Activated effector memory CD4-positive, alpha-beta T cell treated with anti-CD3 and anti-CD28 coated beads, Interleukin-2, amount 50 U/mL, for 16 hours (primary cell): ENCODE data around the gene ANKRD34C.

Experiments
- DNase-seq: peaks from one replicate; pipeline ENCODE4 v3.0.0-alpha.2; 2020

The ANKRD34C gene

GRCh38 chr15:79282371-79283251, at the start of gene ANKRD34C:
Gene ANKRD34C, plus strand, starts transcription at chr15:79282722. Its CDS starts 10,563 bp downstream, at chr15:79293285.
- no peak for DNase-seq

- no peak for DNase-seq
Observed at GRCh38 chr15:79233236-79233635, 49.3 kb upstream of the ANKRD34C start.

- DNase-seq, result no peak
Observed at GRCh38 chr15:79240036-79240435, 42.5 kb upstream of the ANKRD34C start.

GRCh38 chr15:79243723-79244122, 38.8 kb upstream of the ANKRD34C start:
- DNase-seq, result no peak

GRCh38 chr15:79244876-79245275, 37.6 kb upstream of the ANKRD34C start:
- no peak for DNase-seq

GRCh38 chr15:79248183-79248582, 34.3 kb upstream of the ANKRD34C start:
- no peak for DNase-seq

GRCh38 chr15:79257454-79257853, 25.1 kb upstream of the ANKRD34C start:
- no peak for DNase-seq

- no peak for DNase-seq
Observed at GRCh38 chr15:79261836-79262235, 20.7 kb upstream of the ANKRD34C start.

GRCh38 chr15:79265167-79265566, 17.4 kb upstream of the ANKRD34C start:
- no peak for DNase-seq

GRCh38 chr15:79265987-79266579, 16.4 kb upstream of the ANKRD34C start:
- DNase-seq, result no peak

GRCh38 chr15:79283252-79284048, 928 bp downstream of the ANKRD34C start:
- peak; percentile 70 for DNase-seq

- DNase-seq, result no peak
Observed at GRCh38 chr15:79290642-79291275, 8.2 kb downstream of the ANKRD34C start.

GRCh38 chr15:79292011-79292410, 9.5 kb downstream of the ANKRD34C start:
- no peak for DNase-seq

GRCh38 chr15:79294075-79294474, 11.6 kb downstream of the ANKRD34C start:
- no peak for DNase-seq

- no peak for DNase-seq
Observed at GRCh38 chr15:79296583-79296982, 14.1 kb downstream of the ANKRD34C start.

GRCh38 chr15:79299126-79299840, 16.8 kb downstream of the ANKRD34C start:
- DNase-seq, result no peak

GRCh38 chr15:79299841-79300235, 17.3 kb downstream of the ANKRD34C start:
- no peak for DNase-seq

GRCh38 chr15:79307251-79307650, 24.7 kb downstream of the ANKRD34C start:
- no peak for DNase-seq

GRCh38 chr15:79308874-79309273, 26.4 kb downstream of the ANKRD34C start:
- DNase-seq, result no peak

- no peak for DNase-seq
Observed at GRCh38 chr15:79310612-79310984, 28.1 kb downstream of the ANKRD34C start.

- peak; percentile 92 for DNase-seq
Observed at GRCh38 chr15:79310985-79311900, 28.7 kb downstream of the ANKRD34C start, which contains the start of gene TMED3. Gene TMED3, plus strand, starts transcription at chr15:79311112. Its CDS starts 138 bp downstream, at chr15:79311250.
